Measurements from ENCODE around the gene M1AP.

Gene M1AP, protein sequence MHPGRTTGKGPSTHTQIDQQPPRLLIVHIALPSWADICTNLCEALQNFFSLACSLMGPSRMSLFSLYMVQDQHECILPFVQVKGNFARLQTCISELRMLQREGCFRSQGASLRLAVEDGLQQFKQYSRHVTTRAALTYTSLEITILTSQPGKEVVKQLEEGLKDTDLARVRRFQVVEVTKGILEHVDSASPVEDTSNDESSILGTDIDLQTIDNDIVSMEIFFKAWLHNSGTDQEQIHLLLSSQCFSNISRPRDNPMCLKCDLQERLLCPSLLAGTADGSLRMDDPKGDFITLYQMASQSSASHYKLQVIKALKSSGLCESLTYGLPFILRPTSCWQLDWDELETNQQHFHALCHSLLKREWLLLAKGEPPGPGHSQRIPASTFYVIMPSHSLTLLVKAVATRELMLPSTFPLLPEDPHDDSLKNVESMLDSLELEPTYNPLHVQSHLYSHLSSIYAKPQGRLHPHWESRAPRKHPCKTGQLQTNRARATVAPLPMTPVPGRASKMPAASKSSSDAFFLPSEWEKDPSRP

DNA sequence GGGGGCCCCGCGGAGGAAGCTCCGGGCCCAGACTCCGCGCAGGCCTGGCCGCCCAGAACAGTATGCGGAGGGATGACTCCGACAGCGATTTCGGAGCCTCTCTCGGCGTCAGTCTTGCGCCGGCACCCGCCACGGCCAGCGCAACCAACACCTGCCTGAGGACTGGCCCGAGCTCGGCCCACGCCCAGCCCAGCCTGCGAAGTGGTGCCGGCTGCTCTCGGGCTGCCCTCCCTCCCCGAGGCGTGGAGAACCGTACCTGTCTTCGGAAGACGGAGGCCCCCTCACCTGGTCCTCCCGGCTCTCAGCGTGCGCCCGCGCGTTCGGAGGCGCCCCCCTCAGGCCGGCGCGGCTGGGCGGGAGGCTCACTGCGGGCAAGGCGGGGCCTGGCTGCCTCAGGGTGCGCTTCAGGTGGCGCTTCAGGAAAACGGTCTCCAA, at the start of gene M1AP:
M1AP (minus strand) TSS at position 322 of the 435 bp plus-strand sequence. CDS start 8,055 bp downstream, outside the sequence.
- DNase-seq = no peak

DNA sequence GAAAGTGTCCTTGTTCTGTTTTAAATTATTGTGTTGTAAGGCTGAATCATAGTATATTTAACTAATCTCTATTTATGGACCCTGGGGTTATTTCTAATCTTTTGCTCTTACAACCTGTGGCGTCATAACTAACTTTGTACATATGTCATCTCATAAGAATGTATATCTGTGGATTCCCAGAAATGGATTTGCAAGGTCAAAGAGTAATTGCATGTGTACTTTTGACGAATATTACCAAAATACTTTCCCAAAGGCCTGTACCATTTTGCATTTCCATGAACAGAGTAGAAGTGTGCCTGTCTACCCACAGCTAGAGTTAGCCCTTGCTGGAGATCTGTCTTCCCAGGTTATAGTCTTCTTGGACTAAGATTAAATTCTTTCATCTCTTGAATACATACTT, 48.7 kb upstream of the M1AP start:
- no peak for DNase-seq

DNA sequence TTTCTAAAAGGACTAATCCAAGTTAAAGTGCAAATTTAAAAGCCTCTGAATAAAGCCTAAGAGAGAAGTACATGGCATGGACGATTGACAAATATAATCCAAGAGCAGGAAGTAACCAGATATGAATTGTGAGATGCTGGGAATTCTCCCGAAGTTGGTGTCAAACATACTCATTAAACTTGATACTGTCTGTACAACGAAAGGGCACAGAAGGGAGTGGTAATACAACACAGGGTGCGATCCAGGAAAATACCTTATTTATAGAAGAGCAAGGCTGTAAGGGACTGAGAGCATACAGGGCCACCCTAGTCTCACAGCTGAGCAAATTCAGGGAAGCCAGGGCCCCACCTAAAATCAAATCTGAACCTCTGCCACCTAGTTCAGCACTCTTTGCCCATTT, 47.5 kb upstream of the M1AP start:
- no peak for DNase-seq

DNA sequence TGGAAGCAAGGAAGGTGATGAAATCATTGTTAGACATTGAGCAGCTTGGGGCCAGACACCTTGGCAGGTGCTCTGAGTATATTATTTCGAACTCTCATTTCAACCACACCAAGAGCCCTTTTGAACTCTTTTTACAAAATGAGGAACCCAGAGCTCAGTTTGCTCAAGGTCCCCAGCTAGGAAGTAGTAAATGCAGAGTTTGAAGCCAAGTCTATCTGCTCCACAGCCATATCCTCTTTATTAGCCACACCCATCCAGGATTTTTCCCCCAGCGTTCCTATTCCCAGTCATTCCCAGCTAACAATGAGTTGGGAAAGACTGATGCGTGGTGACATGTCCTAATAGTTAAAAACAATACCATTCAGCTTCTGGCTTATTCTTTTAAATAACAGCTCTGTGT, 46.2 kb upstream of the M1AP start:
- no peak for DNase-seq

DNA sequence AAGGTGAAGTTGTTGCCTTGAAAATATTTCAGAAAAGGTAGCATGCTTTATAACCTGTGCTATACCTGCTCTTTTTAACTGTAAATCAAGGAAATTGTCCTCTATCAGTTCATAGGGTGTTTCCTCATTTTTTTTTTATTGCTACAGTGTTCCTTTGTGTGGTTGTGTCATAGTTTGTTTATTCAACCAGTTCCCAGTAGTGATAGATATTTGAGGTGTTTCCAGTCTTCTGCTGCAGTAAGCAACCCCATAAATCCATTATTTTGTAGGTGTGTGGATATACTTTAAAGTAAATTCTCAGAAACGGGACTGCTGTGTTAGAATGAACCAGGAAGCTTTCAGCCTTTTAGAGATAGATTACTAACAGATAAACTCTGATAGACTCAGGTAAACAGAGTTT, 45.5 kb upstream of the M1AP start:
- no peak for DNase-seq

DNA sequence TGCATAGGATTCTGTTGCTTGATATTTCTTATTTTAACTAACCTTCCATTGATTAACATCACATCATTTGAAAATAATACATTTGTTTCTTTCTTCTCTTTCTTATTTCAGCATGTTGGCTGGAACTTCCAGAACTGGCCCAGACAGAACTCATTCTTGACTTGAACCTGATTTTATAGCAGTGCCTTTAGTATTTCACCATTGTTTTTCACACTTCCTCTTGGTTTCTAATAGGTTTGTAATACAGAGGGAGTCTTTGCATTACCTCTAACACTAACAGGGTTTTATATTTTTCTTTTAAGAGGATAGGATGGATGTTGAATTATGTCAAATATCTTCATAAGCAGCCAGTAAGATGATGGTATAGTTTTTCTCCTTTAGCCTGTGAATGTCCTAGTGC, 45.1 kb upstream of the M1AP start:
- no peak for DNase-seq

DNA sequence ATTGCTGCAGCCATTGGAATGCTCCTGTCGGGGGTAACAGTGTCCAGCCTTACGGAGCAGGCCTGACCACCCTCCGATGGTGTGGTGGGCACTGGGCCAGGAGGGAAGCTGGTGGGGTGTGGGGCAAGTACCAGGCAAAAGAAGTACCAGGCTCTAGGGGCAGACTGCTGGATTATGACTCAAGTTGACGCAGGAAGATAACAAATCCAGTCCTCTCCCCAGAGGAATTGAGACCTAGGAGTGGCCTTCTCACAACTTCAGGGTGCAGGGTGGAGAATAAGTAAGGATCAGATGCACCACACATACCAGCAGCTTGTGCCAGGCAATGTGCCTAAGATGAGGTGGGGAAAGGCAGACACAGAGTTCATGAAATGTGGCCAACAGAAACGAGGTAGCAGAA, 43.8 kb upstream of the M1AP start:
- DNase-seq = no peak

DNA sequence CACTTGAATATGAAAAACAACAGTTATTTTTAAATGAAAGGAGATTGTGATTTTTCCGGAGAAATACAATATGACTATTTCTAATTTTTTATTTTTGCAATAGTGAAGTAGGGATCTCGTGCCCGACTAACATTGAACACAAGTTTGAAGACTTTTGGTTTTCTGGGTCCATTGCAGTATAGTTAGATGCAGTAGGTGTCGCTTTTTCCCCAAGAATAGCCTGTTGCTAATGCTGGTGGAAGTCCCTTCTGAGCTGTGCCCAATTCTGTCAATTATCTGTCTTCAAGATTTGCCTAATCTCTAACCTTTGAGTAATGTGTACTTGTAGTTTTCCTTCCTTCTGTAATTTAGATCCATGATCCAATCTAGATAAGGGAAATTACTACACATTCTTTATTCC, 42.4 kb upstream of the M1AP start:
- DNase-seq = peak; percentile 53

DNA sequence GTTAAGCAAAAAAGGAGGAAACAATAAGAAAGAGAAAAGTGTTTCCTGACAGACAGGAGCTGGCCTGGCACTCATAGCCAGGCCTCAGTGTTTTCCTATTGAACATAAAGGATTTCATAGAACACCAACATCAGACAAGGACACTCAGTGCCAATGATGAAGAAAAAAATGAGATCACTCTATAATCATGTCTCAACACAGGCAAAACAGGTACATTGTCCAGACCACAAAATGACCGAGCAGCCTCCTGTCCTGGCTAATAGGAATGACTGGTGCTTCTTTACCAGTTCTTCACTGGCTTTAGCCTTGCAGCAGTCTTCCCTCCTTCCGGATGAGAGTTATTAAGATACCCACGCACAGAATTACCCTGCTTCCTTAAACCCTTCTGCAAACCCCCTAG, 41.5 kb upstream of the M1AP start:
- no peak for DNase-seq

DNA sequence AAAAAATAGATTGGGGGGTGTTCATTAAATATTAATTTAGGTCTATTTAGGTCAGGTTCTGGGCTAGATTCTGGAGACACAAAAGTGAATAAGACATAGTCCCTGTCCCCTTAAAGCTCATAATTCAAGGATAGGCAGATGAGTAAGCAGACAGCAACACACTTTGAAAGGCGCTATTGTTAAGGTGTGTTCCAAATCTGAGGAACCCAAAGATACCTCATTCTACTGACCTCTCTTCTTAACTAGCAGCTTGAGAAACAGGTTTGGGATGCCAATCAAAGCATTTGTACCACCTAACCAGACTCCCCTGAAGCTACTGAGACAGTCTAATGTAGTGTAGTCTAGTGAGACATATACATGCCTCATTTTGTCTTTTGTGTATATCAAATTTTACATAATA, 40.8 kb upstream of the M1AP start:
- no peak for DNase-seq

DNA sequence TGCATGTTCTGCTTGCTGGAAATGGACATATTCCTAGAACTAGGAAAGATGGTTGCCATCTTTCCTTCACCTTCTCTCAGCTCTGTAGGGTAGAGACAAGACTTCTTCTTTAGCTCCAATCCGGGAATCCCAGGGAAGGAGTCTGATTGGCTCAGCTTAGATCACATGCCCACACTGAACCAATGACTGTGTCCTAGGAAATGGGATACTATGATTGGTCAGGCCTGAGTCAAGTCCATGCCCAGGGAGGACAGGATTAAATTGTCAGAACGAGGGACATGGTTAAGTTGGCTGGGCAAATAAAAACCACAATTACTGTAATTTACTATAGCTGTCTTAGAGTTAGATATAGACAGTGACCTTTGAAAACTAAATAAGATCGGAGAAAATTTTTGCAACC, 37.3 kb upstream of the M1AP start:
- no peak for DNase-seq

DNA sequence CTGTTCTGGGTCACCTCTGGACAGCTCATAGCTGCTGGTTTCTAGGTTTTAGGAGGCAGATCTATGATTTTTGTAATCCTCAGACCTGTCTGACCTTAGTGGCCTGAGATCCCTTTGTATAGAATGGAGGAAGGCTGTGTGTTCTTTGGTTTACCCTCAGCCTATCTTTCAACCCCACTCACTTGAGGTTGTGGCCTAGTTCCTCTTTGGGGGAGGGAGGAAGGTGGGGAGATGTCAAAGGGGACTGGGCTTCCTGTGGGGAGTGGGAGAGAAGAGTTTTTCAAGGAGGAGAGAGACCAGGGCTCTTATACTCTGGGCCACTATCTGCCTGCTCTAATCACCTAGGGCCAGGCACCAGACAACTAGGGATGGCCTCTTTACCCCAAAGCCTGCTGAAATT, 34.4 kb upstream of the M1AP start:
- DNase-seq = no peak

DNA sequence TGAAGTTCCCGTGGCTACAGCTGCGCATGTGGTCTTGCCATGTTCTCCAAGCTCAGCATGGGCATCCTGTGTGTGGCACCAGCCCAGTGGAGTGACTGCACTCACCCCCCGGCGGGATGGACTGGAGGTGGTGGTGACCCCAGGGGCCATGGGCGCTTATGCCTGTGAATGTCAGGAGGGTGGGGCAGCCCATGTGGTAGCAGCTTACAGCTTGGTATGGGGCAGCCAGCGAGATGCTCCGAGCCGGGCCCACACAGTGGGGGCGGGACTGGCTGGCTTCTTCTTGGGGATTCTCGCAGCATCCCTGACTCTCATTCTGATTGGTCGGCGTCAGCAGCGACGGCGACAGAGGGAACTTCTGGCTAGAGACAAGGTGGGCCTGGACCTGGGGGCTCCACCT, 31.5 kb upstream of the M1AP start:
- no peak for DNase-seq

DNA sequence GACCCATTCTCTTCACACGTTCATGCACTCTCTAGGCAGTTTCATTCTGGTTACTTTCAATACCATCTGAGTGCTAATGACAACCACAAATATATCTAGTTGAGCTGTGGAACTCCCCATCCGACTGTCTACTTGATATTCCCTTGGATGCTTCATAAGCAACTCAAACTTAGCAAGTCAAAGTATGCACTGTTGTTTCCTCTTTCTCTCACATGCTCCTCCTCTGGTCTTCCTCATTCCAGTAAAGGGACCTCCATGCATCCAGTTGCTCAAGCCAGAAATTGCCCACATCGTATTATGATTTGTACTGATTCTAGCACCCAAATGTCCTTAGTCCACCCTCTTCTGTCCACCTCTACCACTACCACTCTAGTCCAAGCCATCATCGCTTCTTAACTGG, 28.2 kb upstream of the M1AP start:
- DNase-seq = no peak

DNA sequence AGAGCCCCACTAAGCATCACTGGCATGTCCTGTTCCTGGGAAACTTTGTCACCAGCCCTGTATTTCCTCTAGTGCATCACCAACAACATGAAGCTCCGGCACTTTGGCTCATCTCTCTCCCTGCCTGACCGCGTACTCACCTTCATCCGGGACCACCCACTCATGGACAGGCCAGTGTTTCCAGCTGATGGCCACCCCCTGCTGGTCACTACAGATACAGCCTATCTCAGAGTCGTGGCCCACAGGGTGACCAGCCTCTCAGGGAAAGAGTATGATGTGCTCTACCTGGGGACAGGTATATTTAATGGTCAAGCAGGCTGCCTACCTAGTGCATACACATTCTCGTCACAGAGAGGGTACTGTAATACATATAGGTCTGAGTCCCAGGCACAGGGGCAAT, 27.0 kb upstream of the M1AP start:
- no peak for DNase-seq

DNA sequence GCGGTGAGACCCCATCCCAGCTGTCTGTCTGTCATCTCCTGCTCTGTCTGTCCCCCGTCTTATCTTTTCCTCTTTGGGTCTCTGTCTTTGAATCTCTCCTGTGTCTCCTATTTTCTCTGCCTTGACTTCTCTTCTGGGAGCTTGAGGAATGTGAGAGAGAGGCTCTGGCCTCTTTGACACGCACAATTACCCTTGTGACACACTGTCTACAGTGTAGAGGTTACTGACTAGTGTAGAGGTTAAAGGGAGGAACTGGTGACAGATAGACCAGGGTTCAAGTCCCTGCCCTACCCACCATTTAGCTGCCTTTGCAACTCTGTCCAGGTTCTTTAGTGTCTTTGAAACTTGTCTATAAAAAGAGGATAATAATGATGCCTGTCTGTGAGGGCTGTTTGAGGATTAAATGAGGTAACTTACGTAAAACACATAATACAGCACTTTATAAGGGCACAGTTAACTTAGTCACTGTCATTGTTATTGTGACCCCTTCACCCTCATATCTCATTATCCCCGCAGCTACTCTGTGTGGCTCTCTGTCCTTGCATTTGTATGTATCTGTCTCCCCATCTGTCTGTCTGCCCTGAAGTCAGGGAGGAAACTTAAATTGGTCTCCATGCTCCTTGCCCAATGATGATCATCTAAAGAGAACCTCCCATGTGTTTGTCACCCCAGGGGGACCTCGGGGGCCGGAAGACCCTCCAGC, 25.8 kb upstream of the M1AP start:
- no peak for DNase-seq

DNA sequence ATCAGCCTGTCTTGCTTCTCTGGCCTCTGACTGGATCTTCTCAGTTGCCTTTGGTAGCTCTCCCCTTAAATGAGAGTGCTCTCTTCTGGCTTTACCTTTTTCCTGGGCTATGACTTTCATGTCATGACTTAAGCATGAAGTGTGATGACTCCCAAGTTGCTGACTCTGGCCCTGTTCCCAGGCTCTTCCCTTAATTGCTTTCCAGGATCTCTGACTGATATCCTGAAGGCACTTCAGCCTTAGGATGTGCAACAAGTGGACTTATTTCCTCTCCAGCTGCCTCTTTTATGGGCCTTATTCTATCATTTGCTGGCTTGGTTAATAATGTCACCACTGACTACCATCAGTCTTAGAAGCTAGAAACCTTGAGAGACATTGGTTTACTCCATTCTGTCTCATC, 23.3 kb upstream of the M1AP start:
- DNase-seq = no peak

DNA sequence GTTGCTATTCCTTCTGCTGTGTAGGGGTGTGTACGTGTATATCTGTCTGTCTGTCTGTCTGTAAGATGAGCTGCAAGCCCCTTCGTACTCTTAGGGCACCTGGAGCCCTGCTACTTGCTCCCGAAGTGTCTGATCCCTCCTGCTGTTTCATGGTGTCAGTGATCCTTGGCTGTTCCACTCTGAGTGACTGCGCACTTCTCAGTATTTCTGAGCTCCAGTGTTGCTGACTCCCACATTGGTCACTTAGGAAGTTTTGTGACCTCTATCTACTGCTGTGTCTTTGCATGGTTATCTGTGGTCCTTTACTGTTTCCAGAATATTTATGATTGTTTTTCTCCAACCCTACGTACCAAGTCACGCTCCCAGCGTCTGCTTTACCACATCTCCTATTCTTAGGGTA, 22.1 kb upstream of the M1AP start:
- DNase-seq = no peak

DNA sequence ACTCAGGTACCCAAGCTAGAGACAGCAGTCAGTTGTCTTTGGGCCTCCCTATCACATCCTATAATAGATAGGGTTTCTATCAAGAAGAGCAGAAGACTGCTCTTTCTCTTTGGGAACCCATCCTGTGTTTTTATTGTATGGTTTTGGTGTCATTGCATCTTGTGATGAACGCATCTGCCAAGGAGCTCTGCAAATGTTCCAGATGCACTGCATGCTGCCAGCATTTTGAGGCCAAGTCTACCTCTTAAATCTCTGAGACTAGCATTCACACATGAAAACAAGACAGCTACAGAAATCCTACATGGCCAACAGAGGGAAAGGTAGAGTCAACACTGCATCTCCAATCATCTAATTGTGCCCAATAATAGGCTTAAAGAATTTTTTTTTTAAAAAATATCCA, 20.0 kb upstream of the M1AP start:
- DNase-seq = no peak

DNA sequence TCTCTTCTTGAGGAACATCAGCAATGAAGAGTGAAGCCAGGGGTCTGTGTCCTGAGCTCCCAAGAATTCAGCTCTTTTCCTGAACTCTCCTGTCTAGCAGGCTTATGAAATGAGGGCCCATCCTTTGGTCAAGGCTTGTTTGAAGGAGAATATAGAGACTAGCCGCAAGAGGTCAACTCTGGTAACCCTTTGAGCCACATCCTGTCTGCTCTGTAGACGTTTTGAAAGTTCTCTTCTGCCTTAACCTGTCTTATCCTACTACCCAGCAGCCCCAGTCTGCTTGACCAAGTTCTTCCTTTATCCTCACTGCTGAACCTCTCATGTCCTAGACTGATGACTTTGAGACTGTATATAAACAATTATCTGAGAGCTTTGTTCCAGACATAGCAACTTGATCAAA, 11.3 kb upstream of the M1AP start:
- no peak for DNase-seq

DNA sequence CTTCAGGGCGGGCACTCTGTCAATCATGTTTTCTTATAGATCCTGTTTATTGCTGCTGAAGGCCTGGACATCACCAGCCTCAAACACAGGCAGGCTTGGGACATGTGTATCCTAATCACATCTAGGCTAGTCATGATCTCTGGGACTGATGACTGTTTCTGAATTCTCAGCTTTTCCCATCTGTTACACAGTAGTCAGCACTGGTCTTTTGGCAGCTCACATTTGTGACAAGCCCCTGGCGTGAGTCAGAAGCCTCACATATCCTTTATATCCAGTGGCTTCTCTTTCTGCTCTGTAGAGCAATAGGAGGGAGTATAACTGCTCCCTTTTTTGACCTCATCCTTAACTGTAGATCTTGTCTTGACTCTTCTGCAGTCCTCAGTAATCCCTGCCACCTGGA, 10.4 kb upstream of the M1AP start:
- no peak for DNase-seq

DNA sequence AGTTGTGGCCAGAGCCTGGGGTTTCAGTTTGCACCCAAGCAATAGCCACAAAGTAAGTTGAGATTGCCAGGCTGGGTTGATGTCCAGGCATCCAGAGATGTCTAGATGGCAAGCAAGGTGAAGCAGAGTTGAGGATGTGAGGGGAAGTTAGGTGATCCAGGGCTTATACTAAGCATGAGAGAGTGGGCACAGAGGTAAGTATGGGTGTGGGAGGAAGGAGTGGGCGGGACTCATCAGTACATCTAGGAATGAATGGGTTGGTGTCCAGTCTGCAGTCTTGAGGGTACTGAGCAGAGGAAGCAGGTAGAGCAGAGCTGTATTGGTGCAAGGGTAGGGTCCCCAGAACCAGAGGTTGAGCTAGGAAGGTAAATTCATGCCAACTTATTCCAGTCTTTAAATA, 7.4 kb upstream of the M1AP start:
- DNase-seq = no peak

DNA sequence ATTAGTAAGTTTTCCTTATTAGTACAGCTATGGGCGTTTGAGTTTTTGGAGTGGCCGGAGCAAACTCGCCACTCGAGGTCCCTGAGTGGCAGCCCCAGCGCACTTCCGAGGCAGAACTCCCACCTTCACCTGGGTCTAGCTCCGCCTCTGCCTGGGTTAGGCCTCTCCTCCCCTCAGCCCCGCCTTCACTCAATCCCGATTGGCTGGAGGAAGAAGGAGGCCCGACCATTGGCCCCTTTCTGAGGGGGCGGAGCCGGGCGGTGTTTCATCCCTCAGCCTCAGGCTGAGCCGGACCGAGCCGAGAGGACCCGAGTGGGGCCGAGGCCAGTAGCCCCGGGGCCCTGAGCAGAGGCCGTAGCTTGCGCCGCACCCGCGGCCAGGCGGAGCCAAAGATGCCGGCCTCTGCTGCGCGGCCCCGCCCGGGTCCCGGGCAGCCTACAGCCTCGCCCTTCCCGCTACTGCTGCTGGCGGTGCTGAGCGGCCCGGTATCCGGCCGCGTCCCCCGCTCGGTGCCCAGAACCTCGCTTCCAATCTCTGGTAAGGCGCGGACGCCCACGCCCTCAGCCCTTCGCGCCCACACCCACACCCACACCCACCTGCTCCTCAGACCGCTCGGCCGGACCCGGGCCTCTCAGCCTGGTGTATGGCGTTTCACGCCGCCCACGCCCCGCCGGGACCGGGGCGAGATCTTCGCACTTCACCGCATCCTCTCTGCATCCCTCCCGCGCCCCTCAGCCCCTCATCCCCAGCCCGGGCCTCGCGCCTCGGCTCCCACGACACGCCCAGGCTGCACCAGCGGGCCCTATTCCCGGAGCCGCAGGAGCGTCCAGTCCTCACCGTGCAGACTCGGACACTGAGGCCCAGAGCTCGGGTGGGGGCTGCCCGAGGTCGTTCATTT, 6.1 kb upstream of the M1AP start, which contains the start of gene SEMA4F:
SEMA4F (plus strand) TSS at position 263 of the 898 bp plus-strand sequence; CDS start at position 393, 130 bp downstream.
- DNase-seq = peak; percentile 96
